HL-60 (cell line): ENCODE data around the gene ZNF254.
A peak's percentile ranks its signal among the peaks of the same experiment; 100 is the strongest.

Experiments
- DNase-seq, 2 experiments: peaks; one replicate each; pipeline ENCODE4 v3.0.0-alpha.2; 2010 to 2020; ENCODE audit warnings: low read depth in 1 of 2, low spot score in 1 of 2
- H3K27ac ChIP-seq: fragments of 250-450 bp; sonication (Bioruptor Pico); replicated peaks from 2 replicates; pipeline ENCODE4 v1.5.1; 2020; ENCODE audit warnings: mild to moderate bottlenecking, moderate library complexity
- H3K27me3 ChIP-seq: fragments of 250-450 bp; sonication (Bioruptor Pico); 2 replicates; pipeline ENCODE4 v1.5.1; 2021; ENCODE audit warnings: mild to moderate bottlenecking, moderate library complexity; ENCODE audit not compliant: insufficient read depth, poor library complexity, severe bottlenecking
- H3K4me3 ChIP-seq: replicated peaks from 2 replicates; pipeline ENCODE4 v1.5.1; 2011; ENCODE audit warnings: mild to moderate bottlenecking, control low read depth, low read length; ENCODE audit not compliant: insufficient read depth
- CTCF ChIP-seq: IDR thresholded peaks from one replicate; pipeline ENCODE4 v1.5.1; 2011; ENCODE audit warnings: low read length, control low read depth, inconsistent platforms; ENCODE audit not compliant: insufficient read depth
- GABPA ChIP-seq: IDR thresholded peaks from 2 replicates; pipeline ENCODE4 v1.6.1; 2012; ENCODE audit warnings: low read depth
- POLR2AphosphoS5 ChIP-seq: IDR thresholded peaks from 2 replicates; pipeline ENCODE4 v1.6.1; 2012; ENCODE audit warnings: low read depth
- SPI1 ChIP-seq: IDR thresholded peaks from 2 replicates; pipeline ENCODE4 v1.6.1; 2012; ENCODE audit warnings: low read depth, mild to moderate bottlenecking, borderline replicate concordance
- TF ChIP-seq, protein P1 (sequence below): IDR thresholded peaks from 2 replicates; pipeline ENCODE4 v1.6.1; 2012; ENCODE audit warnings: low read depth; ENCODE audit not compliant: insufficient replicate concordance

Gene ZNF254

DNA sequence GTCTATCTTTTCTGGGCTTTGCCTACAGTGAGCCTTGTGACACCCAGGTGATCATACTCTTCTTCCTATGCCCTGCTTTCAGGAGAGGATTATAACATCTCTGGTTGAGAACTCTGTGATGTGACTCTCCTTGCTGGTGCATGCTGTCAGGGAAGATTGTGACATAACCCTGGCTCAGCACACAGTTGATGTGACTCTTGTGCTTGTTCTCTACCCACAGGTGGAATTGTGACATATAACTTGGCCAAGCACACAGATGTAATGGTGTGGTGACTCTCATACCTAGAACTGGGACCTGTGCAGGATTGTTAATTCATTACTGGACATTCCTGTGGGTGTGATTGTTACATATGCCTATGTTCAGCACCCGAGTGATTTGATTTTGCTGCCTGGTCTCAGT is 21.7 kb upstream of the ZNF254 start:
- Histone ChIP-seq H3K27me3 (no peaks in the 10 kb centered on the region), H3K4me3 (no peak overlapping the region), H3K27ac (no peak overlapping the region)
- DNase-seq: peak in 1 of 2 experiments; percentile 36
- no peak for TF ChIP-seq GABPA

GRCh38 chr19:24065865-24066604 is 21.0 kb upstream of the ZNF254 start:
- peak in 1 of 2 experiments; percentile 70 for DNase-seq
- Histone ChIP-seq H3K27me3 (no peaks in the 10 kb centered on the region), H3K4me3 (no peak overlapping the region)

DNA sequence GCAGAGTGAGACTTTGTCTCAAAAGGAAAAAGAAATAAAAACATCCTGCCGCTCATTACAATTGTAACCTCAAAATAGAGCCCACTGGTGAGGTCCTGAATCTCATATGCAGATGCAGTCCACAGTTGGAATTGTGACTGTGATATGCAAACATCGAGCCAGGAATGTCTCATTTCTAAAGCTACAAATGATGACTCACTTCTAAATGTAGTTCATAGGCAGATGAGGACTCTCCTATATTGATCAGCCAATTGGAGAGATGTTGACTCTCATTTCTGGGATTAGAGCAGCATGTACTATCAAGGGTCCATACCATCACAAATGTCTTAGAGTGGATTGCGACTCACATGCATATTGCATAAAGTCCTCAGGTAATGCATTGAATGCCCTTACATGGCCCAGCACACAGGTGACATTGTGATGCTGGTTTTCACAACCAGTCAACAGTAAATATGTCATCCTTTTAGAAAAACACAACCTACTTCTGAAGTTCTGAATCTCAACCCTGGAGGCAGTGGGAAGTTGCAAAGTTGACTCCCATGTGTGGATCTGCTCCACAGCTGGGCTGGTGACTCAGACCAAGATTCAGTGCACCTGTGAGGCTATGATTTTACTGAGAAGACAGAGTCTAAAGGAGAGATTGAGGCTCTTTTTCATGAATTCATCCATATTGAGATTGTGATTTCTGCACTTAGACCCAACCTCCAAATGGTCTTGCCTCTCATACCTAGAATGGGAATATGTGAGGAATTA is 16.9 kb upstream of the ZNF254 start:
- Histone ChIP-seq H3K27ac (no peak overlapping the region), H3K4me3 (no peak overlapping the region)
- TF ChIP-seq, protein P1, sequence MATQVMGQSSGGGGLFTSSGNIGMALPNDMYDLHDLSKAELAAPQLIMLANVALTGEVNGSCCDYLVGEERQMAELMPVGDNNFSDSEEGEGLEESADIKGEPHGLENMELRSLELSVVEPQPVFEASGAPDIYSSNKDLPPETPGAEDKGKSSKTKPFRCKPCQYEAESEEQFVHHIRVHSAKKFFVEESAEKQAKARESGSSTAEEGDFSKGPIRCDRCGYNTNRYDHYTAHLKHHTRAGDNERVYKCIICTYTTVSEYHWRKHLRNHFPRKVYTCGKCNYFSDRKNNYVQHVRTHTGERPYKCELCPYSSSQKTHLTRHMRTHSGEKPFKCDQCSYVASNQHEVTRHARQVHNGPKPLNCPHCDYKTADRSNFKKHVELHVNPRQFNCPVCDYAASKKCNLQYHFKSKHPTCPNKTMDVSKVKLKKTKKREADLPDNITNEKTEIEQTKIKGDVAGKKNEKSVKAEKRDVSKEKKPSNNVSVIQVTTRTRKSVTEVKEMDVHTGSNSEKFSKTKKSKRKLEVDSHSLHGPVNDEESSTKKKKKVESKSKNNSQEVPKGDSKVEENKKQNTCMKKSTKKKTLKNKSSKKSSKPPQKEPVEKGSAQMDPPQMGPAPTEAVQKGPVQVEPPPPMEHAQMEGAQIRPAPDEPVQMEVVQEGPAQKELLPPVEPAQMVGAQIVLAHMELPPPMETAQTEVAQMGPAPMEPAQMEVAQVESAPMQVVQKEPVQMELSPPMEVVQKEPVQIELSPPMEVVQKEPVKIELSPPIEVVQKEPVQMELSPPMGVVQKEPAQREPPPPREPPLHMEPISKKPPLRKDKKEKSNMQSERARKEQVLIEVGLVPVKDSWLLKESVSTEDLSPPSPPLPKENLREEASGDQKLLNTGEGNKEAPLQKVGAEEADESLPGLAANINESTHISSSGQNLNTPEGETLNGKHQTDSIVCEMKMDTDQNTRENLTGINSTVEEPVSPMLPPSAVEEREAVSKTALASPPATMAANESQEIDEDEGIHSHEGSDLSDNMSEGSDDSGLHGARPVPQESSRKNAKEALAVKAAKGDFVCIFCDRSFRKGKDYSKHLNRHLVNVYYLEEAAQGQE: no peak
- TF ChIP-seq SPI1 (no peak), CTCF (no peak), POLR2AphosphoS5 (no peak), GABPA (no peak)

More at GRCh38 chr19:24065865-24066604, 21.0 kb upstream of the ZNF254 start:
- no peak for TF ChIP-seq POLR2AphosphoS5
- TF ChIP-seq, protein P1: no peak
- no peak for TF ChIP-seq SPI1
- TF ChIP-seq GABPA: no peak
- TF ChIP-seq CTCF: no peak
- H3K27ac ChIP-seq: no peak overlapping the region

GRCh38 chr19:24071078-24071477 is 15.9 kb upstream of the ZNF254 start:
- TF ChIP-seq CTCF (no peak), GABPA (no peak)
- TF ChIP-seq, protein P1: no peak
- H3K27ac ChIP-seq: no peak overlapping the region
- no peaks in the 10 kb centered on the region for H3K27me3 ChIP-seq
- DNase-seq: no peak
- no peak overlapping the region for H3K4me3 ChIP-seq

More for the DNA sequence above, 16.9 kb upstream of the ZNF254 start:
- H3K27me3 ChIP-seq: no peaks in the 10 kb centered on the region
- DNase-seq: no peak
